Measurements from ENCODE around the gene FBXW8.

FBXW8 gene

DNA sequence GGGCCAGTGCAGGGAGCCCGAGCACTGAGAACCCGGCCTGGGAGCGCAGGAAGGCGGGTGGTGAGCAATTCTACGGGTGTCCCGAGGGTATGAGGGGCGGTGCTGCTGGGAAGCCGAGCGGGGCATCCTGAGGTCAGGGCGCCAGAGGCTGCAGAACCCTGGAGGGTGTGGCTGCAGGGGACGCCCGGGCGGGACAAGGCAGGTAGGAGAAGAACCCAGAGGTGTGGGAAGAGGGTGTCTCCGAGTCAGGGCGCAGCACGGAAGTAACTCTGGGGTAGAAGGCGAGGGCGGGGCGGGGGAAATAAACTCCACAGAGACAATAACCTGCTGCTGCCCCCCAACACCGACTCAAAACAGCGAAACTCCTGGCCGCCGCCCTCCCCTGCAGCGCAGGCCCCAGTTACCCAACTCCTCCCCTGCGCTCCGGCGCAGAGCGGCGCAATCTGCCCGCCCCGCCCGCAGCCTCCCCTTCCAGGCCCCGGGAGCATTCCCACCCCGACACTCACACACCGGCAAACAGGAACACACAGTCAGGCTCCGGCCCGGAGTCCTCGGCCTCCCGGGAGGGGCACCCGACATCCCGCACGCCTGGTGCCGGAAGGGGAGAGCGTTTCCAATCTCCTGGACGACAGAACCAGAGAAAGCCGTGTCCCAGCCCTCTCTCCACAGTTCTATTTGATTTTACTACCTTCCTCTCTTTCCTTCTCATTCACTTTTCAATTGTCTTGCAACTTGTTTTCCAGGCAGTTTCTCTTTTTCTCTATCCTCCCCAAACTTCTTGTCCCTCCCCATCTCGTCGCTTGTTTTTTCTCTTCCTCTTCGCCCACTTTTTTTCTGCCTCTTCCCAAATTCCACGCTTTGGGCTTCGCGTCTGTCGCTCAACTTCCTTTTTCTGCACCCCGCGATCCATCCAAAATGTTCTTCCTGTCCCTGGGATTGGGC is 31.9 kb upstream of the FBXW8 start:
- Histone ChIP-seq H3K9me3 (ENCODE audit: control insufficient read depth in 1 of 2, low read length in 2 of 2) (peaks cover 5 to 12% of the 10 kb centered on the region in 2 donors), H3K4me3 (ENCODE audit: low read depth in 1 of 2, low read length in 2 of 2) (peak overlapping the region; percentile 33 to 40), H3K27me3 (ENCODE audit: low read depth, low read length) (peaks cover 57% of the 10 kb centered on the region), H3K27ac (ENCODE audit: low read length) (no peak overlapping the region), H3K4me1 (ENCODE audit: control insufficient read depth in 1 of 2, insufficient read depth in 2 of 2, low read length in 2 of 2) (peaks cover 4 to 47% of the 10 kb centered on the region in 2 donors), H3K36me3 (ENCODE audit: control insufficient read depth in 1 of 2, insufficient read depth in 2 of 2, low read length in 2 of 2) (no peaks in the 10 kb centered on the region)

- H3K4me1 ChIP-seq (ENCODE audit: control insufficient read depth in 1 of 2, insufficient read depth in 2 of 2, low read length in 2 of 2) = peaks cover 4 to 47% of the 10 kb centered on the region in 2 donors
- H3K36me3 ChIP-seq (ENCODE audit: control insufficient read depth in 1 of 2, insufficient read depth in 2 of 2, low read length in 2 of 2) = no peaks in the 10 kb centered on the region
- H3K27me3 ChIP-seq (ENCODE audit: low read depth, low read length) = peaks cover 60% of the 10 kb centered on the region
- peak overlapping the region in 1 of 2 donors; percentile 40 for H3K4me3 ChIP-seq (ENCODE audit: low read depth in 1 of 2, low read length in 2 of 2)
- H3K9me3 ChIP-seq (ENCODE audit: control insufficient read depth in 1 of 2, low read length in 2 of 2) = peaks cover 1 to 4% of the 10 kb centered on the region in 2 donors
- no peak overlapping the region for H3K27ac ChIP-seq (ENCODE audit: low read length)
These were observed 31.1 kb upstream of the FBXW8 start for GRCh38 chr12:116879509-116880212.

DNA sequence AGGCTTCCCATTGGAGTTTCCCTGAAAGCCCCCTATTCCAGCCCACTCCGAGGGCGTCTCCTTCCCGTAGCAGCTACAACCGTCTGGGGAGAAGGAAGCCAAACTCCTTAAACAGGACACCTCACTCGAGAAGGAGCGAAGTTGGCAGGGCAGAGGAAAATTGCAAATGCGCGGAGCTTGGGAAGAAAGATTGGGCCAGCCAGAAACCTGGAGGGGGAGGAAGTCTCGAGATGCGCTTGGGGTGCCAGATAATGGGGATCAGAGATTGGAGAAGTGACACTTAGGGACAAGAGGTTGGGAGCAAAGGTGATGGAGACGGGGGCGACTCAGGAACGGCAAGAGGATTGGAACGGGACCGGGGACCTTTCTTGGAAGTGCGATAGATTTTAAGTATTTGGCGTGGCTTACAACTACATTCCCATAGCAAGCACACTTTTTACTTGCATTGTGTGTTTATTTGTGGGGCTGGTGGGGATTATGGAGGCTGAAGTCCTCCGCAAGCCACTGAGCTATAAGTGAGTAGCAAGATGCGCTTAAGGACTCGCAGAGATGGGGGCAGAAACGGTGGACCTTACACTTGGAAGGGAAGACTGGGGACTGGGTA is 30.4 kb upstream of the FBXW8 start:
- Histone ChIP-seq H3K36me3 (ENCODE audit: control insufficient read depth in 1 of 2, insufficient read depth in 2 of 2, low read length in 2 of 2) (no peaks in the 10 kb centered on the region), H3K27ac (ENCODE audit: low read length) (no peak overlapping the region), H3K4me1 (ENCODE audit: control insufficient read depth in 1 of 2, insufficient read depth in 2 of 2, low read length in 2 of 2) (peaks cover 4 to 47% of the 10 kb centered on the region in 2 donors), H3K9me3 (ENCODE audit: control insufficient read depth in 1 of 2, low read length in 2 of 2) (no peaks in the 10 kb centered on the region), H3K4me3 (ENCODE audit: low read depth in 1 of 2, low read length in 2 of 2) (peak overlapping the region in 1 of 2 donors; percentile 42), H3K27me3 (ENCODE audit: low read depth, low read length) (peaks cover 61% of the 10 kb centered on the region)

DNA sequence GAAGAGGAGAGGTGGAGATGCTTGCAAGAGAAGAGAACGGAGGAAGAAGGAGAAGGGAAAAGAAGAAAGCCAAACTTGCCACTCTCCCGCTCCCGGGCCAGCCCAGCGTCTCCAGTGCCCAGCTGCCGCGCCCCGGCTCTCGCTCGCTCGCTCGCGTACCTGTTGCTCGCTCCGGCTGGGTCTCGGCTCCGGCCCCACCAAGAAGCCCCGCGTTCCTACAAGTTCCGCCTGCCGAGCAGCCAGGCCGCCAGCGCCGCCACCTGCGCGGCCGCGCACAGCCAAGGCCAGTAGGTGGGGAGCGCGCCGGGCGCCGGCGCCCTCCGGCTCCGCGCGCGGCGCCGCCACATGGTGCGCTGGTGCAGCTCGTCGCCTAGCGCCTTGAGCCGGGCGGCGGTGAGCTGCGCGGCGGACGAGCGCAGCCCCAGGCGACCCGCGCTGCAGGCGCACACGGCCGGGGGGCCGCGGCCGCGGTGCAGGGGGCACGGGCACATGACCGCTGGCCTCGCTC is 29.9 kb upstream of the FBXW8 start:
- H3K4me3 ChIP-seq (ENCODE audit: low read depth in 1 of 2, low read length in 2 of 2) = peak overlapping the region in 1 of 2 donors; percentile 42
- no peaks in the 10 kb centered on the region for H3K9me3 ChIP-seq (ENCODE audit: control insufficient read depth in 1 of 2, low read length in 2 of 2)
- peaks cover 4 to 47% of the 10 kb centered on the region in 2 donors for H3K4me1 ChIP-seq (ENCODE audit: control insufficient read depth in 1 of 2, insufficient read depth in 2 of 2, low read length in 2 of 2)
- H3K27ac ChIP-seq (ENCODE audit: low read length) = no peak overlapping the region
- peaks cover 61% of the 10 kb centered on the region for H3K27me3 ChIP-seq (ENCODE audit: low read depth, low read length)
- H3K36me3 ChIP-seq (ENCODE audit: control insufficient read depth in 1 of 2, insufficient read depth in 2 of 2, low read length in 2 of 2) = no peaks in the 10 kb centered on the region

GRCh38 chr12:116881325-116881876 is 29.3 kb upstream of the FBXW8 start, which contains the start of gene HRK:
TSS of gene HRK (minus strand) at chr12:116881441. CDS start at chr12:116881307, 134 bp downstream.
- Histone ChIP-seq H3K27ac (ENCODE audit: low read length) (no peak within 1 kb of the TSS), H3K36me3 (ENCODE audit: control insufficient read depth in 1 of 2, insufficient read depth in 2 of 2, low read length in 2 of 2) (no peaks in the 10 kb centered on the region), H3K9me3 (ENCODE audit: control insufficient read depth in 1 of 2, low read length in 2 of 2) (no peaks in the 10 kb centered on the region), H3K4me3 (ENCODE audit: low read depth in 1 of 2, low read length in 2 of 2) (peak within 1 kb of the TSS in 1 of 2 donors; percentile 57), H3K27me3 (ENCODE audit: low read depth, low read length) (peaks cover 56% of the 10 kb centered on the region), H3K4me1 (ENCODE audit: control insufficient read depth in 1 of 2, insufficient read depth in 2 of 2, low read length in 2 of 2) (peaks cover 4 to 43% of the 10 kb centered on the region in 2 donors)

GRCh38 chr12:116881877-116882507 is 28.8 kb upstream of the FBXW8 start:
- peaks cover 54% of the 10 kb centered on the region for H3K27me3 ChIP-seq (ENCODE audit: low read depth, low read length)
- no peak overlapping the region for H3K27ac ChIP-seq (ENCODE audit: low read length)
- peak overlapping the region in 1 of 2 donors; percentile 57 for H3K4me3 ChIP-seq (ENCODE audit: low read depth in 1 of 2, low read length in 2 of 2)
- no peaks in the 10 kb centered on the region for H3K9me3 ChIP-seq (ENCODE audit: control insufficient read depth in 1 of 2, low read length in 2 of 2)
- H3K36me3 ChIP-seq (ENCODE audit: control insufficient read depth in 1 of 2, insufficient read depth in 2 of 2, low read length in 2 of 2) = no peaks in the 10 kb centered on the region
- peaks cover 4 to 40% of the 10 kb centered on the region in 2 donors for H3K4me1 ChIP-seq (ENCODE audit: control insufficient read depth in 1 of 2, insufficient read depth in 2 of 2, low read length in 2 of 2)

DNA sequence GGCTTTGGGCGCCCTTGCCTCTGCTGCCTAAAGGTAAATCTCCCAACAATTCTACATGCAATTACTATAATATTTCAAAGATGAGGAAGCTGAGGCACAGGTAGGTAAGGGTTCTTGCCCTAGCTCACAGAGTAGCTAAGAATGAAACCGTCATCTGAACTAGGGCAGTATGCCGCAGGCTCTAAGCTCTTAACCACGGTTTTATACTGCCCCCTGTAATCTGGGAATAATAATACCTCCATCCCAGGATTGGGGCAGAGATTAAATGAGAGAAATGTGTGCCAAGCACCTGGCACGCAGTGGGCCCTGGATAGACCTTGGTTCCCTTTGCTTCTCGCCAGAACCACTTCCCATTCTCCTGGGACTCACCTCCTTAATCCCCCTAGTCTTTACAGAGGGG is 28.0 kb upstream of the FBXW8 start:
- Histone ChIP-seq H3K4me1 (ENCODE audit: control insufficient read depth in 1 of 2, insufficient read depth in 2 of 2, low read length in 2 of 2) (peaks cover 4 to 40% of the 10 kb centered on the region in 2 donors), H3K36me3 (ENCODE audit: control insufficient read depth in 1 of 2, insufficient read depth in 2 of 2, low read length in 2 of 2) (no peaks in the 10 kb centered on the region), H3K9me3 (ENCODE audit: control insufficient read depth in 1 of 2, low read length in 2 of 2) (no peaks in the 10 kb centered on the region), H3K4me3 (ENCODE audit: low read depth in 1 of 2, low read length in 2 of 2) (no peak overlapping the region), H3K27ac (ENCODE audit: low read length) (no peak overlapping the region), H3K27me3 (ENCODE audit: low read depth, low read length) (peaks cover 47% of the 10 kb centered on the region)

GRCh38 chr12:116884871-116885270 is 25.9 kb upstream of the FBXW8 start:
- H3K4me3 ChIP-seq (ENCODE audit: low read depth in 1 of 2, low read length in 2 of 2) = no peak overlapping the region
- H3K27ac ChIP-seq (ENCODE audit: low read length) = no peak overlapping the region
- peaks cover 4 to 25% of the 10 kb centered on the region in 2 donors for H3K4me1 ChIP-seq (ENCODE audit: control insufficient read depth in 1 of 2, insufficient read depth in 2 of 2, low read length in 2 of 2)
- H3K36me3 ChIP-seq (ENCODE audit: control insufficient read depth in 1 of 2, insufficient read depth in 2 of 2, low read length in 2 of 2) = no peaks in the 10 kb centered on the region
- H3K27me3 ChIP-seq (ENCODE audit: low read depth, low read length) = peaks cover 37% of the 10 kb centered on the region
- no peaks in the 10 kb centered on the region for H3K9me3 ChIP-seq (ENCODE audit: control insufficient read depth in 1 of 2, low read length in 2 of 2)

DNA sequence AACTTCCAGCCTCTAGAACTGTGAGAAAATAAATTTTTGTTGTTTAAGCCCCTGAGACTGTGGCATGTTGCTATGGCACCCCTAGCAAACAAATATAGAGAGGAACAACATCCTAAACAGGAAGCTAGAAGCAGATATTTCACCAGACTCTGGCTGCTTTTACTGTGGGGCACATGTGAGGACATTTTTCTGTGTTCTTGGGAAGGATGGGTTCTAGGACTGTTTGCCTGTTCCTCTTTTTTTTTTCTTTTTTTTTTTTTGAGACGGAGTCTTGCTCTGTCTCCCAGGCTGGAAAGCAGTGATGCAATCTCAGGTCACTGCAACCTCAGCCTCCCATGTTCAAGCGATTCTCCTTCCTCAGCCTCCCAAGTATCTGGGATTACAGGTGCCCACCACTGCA is 25.3 kb upstream of the FBXW8 start:
- H3K4me1 ChIP-seq (ENCODE audit: control insufficient read depth in 1 of 2, insufficient read depth in 2 of 2, low read length in 2 of 2) = peaks cover 4 to 19% of the 10 kb centered on the region in 2 donors
- no peak overlapping the region for H3K27ac ChIP-seq (ENCODE audit: low read length)
- H3K27me3 ChIP-seq (ENCODE audit: low read depth, low read length) = peaks cover 31% of the 10 kb centered on the region
- H3K9me3 ChIP-seq (ENCODE audit: control insufficient read depth in 1 of 2, low read length in 2 of 2) = no peaks in the 10 kb centered on the region
- H3K36me3 ChIP-seq (ENCODE audit: control insufficient read depth in 1 of 2, insufficient read depth in 2 of 2, low read length in 2 of 2) = no peaks in the 10 kb centered on the region
- H3K4me3 ChIP-seq (ENCODE audit: low read depth in 1 of 2, low read length in 2 of 2) = no peak overlapping the region

DNA sequence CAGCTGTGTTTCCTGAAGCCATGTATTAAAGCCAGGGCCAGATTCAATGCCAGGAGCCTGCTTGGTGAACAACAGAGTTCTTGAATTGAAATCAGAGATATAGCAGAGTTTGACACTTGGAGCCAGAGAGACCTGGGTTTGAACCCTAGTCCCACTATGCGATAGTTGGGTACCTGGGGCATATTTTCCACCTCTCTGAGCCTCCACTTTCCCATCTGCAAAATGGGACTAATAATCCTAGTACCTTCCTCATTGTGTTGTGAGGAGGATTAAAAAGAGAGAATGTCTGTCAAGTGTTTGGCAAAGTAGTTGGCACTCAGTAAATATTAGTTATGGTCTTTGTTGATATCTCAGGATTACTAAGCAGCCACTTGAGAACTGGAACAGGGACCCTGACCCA is 23.5 kb upstream of the FBXW8 start:
- Histone ChIP-seq H3K4me1 (ENCODE audit: control insufficient read depth in 1 of 2, insufficient read depth in 2 of 2, low read length in 2 of 2) (peaks cover 0 to 5% of the 10 kb centered on the region in 2 donors), H3K27ac (ENCODE audit: low read length) (no peak overlapping the region), H3K36me3 (ENCODE audit: control insufficient read depth in 1 of 2, insufficient read depth in 2 of 2, low read length in 2 of 2) (no peaks in the 10 kb centered on the region), H3K9me3 (ENCODE audit: control insufficient read depth in 1 of 2, low read length in 2 of 2) (no peaks in the 10 kb centered on the region), H3K4me3 (ENCODE audit: low read depth in 1 of 2, low read length in 2 of 2) (no peak overlapping the region), H3K27me3 (ENCODE audit: low read depth, low read length) (peaks cover 19% of the 10 kb centered on the region)
